ENCODE data around the gene ARHGEF28.

GRCh38 chr5:73648515-73648914, 22.5 kb downstream of the ARHGEF28 start:
- no peak for TF ChIP-seq CTCF (IDR thresholded peaks at IDR 0.05)
- TF ChIP-seq POLR2A (IDR thresholded peaks at IDR 0.05), result no peak
